Natural killer cell (primary cell): ENCODE measurements around the gene EP400. TPM values are rescaled to one million over a fixed set of nuclear protein-coding genes. Genes with fewer than 3 reads are reported as not detected.

Source experiments
- ATAC-seq, 3 donors: fragments of 150-1000 bp in 2 of 3; fragments of 200-7000 bp in 1 of 3; cut with Tn5 transposase; 1 replicate in 1 of 3; 2 replicates in 2 of 3; pipeline ENCODE4 v1.10.0; 2021; ENCODE audit warnings: mild to moderate bottlenecking in 2 of 3, moderate library complexity in 2 of 3
- DNase-seq, 2 donors: peaks; one replicate each; pipeline versions ENCODE4 v3.0.0 to v3.0.0-alpha.2; 2013 to 2021; ENCODE audit warnings: mixed read lengths in 1 of 2
- H3K27ac ChIP-seq: one replicate; pipeline ENCODE4 v1.5.1; 2013; ENCODE audit warnings: mild to moderate bottlenecking, low read length
- H3K27me3 ChIP-seq: one replicate; pipeline ENCODE4 v1.6.1; 2013; ENCODE audit warnings: low read length; ENCODE audit not compliant: control insufficient read depth, insufficient read depth
- H3K36me3 ChIP-seq: one replicate; pipeline ENCODE4 v1.6.1; 2013; ENCODE audit warnings: low read length; ENCODE audit not compliant: control insufficient read depth, insufficient read depth
- H3K4me1 ChIP-seq: one replicate; pipeline ENCODE4 v1.6.1; 2013; ENCODE audit warnings: low read length; ENCODE audit not compliant: control insufficient read depth, insufficient read depth
- H3K4me3 ChIP-seq: one replicate; pipeline ENCODE4 v1.5.1; 2013; ENCODE audit warnings: low read length
- H3K9me3 ChIP-seq: one replicate; pipeline ENCODE4 v1.6.1; 2013; ENCODE audit warnings: low read length; ENCODE audit not compliant: control insufficient read depth, insufficient read depth
- H3K27ac Mint-ChIP-seq, 2 donors: one replicate each; pipeline ENCODE4 v1.8.0; 2022; ENCODE audit warnings: mild to moderate bottlenecking in 2 of 2, mixed read lengths in 2 of 2, moderate library complexity in 1 of 2
- H3K27me3 Mint-ChIP-seq, 2 donors: one replicate each; pipeline ENCODE4 v1.8.0; 2022; ENCODE audit warnings: low read depth in 2 of 2, mixed read lengths in 2 of 2
- H3K36me3 Mint-ChIP-seq: one replicate; pipeline ENCODE4 v1.8.0; 2022; ENCODE audit warnings: mixed read lengths
- H3K4me1 Mint-ChIP-seq, 2 donors: one replicate each; pipeline ENCODE4 v1.8.0; 2022; ENCODE audit warnings: mixed read lengths in 2 of 2
- H3K4me3 Mint-ChIP-seq: one replicate; pipeline ENCODE4 v1.8.0; 2022; ENCODE audit warnings: mild to moderate bottlenecking, moderate library complexity, mixed read lengths
- H3K9me3 Mint-ChIP-seq, 2 donors: one replicate each; pipeline ENCODE4 v1.8.0; 2022; ENCODE audit warnings: mixed read lengths in 2 of 2
- WGBS: methylation state at CpG from one replicate; pipeline ENCODE4 v1.1.7; 2013; ENCODE audit warnings: missing lambda C conversion rate; ENCODE audit not compliant: insufficient coverage; 5-methylcytosine and 5-hydroxymethylcytosine counted together
- intact Hi-C: fragments of 100-400 bp; cut with micrococcal nuclease; formaldehyde crosslinking; loops from one replicate; pipeline ENCODE4 v1.14.2; 2022
- total RNA-seq, 4 donors: library from RNA; stranded (reverse); fragments of 120-200 nt in 1 of 4; gene quantifications; one replicate each; pipeline versions ENCODE4 v1.2.3 to v1.2.4, GENCODE V29; 2013 to 2022
- TF ChIP-seq, protein P1 (sequence below): fragments of 200-600 bp; IDR thresholded peaks from one replicate; pipeline ENCODE4 v1.8.0; 2022; ENCODE audit warnings: antibody characterized with exemption

The EP400 gene
- total RNA-seq, 3 donors from 2014 or later (not counting 1 experiment from before 2014, with no cell fraction given), result 62.8 to 81.1 (median 80.1) TPM

DNA sequence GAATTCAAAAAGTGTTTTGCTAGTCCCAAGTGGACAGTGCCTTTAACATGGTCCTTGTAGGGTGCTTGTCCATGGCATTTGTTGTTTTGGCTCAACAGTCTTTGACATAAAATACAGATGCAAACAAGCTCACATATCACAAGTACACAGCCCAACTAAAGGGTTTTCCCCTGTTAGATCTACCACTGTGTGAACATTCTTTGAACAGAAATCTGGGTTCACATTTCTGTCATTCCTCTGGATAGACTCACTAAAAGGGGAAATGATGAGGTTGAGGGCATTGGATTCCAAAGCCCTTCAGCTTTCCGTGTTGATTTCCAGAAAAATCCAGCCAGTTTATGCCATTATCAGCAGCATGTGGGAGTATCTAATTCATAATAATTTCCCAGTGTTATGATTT, 54.1 kb downstream of the EP400 start:
- Histone ChIP-seq H3K9me3 (no peaks in the 10 kb centered on the region), H3K27me3 (no peaks in the 10 kb centered on the region), H3K36me3 (peaks cover 38% of the 10 kb centered on the region), H3K4me3 (no peak overlapping the region), H3K4me1 (no peaks in the 10 kb centered on the region), H3K27ac (no peak overlapping the region)
- Mint-ChIP-seq H3K27ac (no peak overlapping the region), H3K4me1 (no peaks in the 10 kb centered on the region), H3K9me3 (no peaks in the 10 kb centered on the region), H3K4me3 (no peak overlapping the region), H3K36me3 (peaks cover 6% of the 10 kb centered on the region), H3K27me3 (no peaks in the 10 kb centered on the region)
- TF ChIP-seq, protein P1, sequence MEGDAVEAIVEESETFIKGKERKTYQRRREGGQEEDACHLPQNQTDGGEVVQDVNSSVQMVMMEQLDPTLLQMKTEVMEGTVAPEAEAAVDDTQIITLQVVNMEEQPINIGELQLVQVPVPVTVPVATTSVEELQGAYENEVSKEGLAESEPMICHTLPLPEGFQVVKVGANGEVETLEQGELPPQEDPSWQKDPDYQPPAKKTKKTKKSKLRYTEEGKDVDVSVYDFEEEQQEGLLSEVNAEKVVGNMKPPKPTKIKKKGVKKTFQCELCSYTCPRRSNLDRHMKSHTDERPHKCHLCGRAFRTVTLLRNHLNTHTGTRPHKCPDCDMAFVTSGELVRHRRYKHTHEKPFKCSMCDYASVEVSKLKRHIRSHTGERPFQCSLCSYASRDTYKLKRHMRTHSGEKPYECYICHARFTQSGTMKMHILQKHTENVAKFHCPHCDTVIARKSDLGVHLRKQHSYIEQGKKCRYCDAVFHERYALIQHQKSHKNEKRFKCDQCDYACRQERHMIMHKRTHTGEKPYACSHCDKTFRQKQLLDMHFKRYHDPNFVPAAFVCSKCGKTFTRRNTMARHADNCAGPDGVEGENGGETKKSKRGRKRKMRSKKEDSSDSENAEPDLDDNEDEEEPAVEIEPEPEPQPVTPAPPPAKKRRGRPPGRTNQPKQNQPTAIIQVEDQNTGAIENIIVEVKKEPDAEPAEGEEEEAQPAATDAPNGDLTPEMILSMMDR, result no peak
- DNase-seq (no peak), ATAC-seq (no peak)
- intact Hi-C loops, result loop anchor here (5.0 to 10.0 kb wide), 2 partner anchors 169 to 902 kb away; no protein-coding TSS in a partner anchor
- WGBS, result 100% methylated on average over 1 of the region's 1 CpG

DNA sequence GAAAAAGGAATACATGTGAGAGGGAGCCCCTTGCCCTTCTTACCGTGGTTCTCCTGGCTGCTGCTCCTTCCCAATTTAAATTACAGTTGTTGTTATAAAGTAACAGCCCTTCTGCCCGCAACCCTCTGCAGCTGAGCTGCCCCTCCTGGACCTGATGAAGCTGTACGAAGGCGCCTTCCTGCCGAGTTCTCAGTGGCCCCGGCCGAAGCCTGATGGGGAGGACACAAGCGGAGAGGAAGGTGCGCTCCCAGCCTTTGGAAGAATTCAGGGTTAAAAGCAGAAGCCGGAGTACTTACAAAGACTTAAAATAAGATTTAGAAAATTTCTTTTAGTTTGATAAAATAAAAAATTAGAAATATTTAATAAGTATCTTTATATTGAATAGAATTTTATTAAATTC, 55.2 kb downstream of the EP400 start:
- H3K9me3 ChIP-seq, result no peaks in the 10 kb centered on the region
- Mint-ChIP-seq H3K9me3 (no peaks in the 10 kb centered on the region), H3K27ac (no peak overlapping the region), H3K4me3 (no peak overlapping the region), H3K36me3 (peaks cover 6% of the 10 kb centered on the region), H3K4me1 (no peaks in the 10 kb centered on the region), H3K27me3 (no peaks in the 10 kb centered on the region)
- H3K4me1 ChIP-seq, result no peaks in the 10 kb centered on the region
- H3K27me3 ChIP-seq, result no peaks in the 10 kb centered on the region
- no peak overlapping the region for H3K27ac ChIP-seq
- intact Hi-C loops, result loop anchor here (5.0 to 10.0 kb wide), 2 partner anchors 170 to 903 kb away; no protein-coding TSS in a partner anchor
- TF ChIP-seq, protein P1, result no peak
- H3K36me3 ChIP-seq, result peaks cover 44% of the 10 kb centered on the region
- no peak for DNase-seq
- no peak overlapping the region for H3K4me3 ChIP-seq
- ATAC-seq, result no peak
- WGBS, result 100% methylated on average over 9 of the region's 10 CpGs

DNA sequence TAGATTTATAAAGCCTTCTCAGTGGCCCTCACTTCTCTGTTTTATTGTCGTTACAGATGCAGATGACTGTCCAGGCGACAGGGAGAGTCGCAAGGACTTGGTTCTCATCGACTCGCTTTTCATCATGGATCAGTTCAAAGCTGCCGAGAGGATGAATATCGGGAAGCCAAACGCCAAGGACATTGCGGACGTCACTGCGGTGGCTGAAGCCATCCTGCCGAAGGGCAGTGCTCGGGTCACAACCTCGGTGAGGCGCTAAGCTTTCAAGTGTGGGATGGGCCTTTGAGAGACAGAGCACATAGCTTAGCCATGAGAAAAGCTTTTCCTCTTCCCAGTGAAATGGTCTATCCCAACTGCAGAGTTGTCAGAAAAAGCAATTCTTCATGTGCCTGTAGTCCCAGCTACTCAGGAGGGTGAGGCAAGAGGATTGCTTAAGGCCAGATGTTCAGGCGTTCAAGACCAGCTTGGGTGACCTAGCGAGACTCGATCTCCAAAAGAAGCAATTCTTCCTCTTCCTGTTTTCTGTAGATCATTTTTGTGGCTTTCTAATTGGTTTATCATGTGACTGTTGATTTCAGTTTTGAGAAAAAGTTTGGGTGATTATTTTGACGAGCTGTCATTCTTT, 56.4 kb downstream of the EP400 start:
- Mint-ChIP-seq H3K27me3 (no peaks in the 10 kb centered on the region), H3K27ac (no peak overlapping the region)

More for the DNA sequence above, 56.4 kb downstream of the EP400 start:
- WGBS, result 94% methylated on average over 19 of the region's 19 CpGs
- intact Hi-C loops, result loop anchor here (10.0 kb wide), 1 partner anchor 171 kb away; no protein-coding TSS in a partner anchor
- Histone ChIP-seq H3K9me3 (no peaks in the 10 kb centered on the region), H3K36me3 (peaks cover 46% of the 10 kb centered on the region), H3K4me1 (no peaks in the 10 kb centered on the region), H3K27me3 (no peaks in the 10 kb centered on the region), H3K4me3 (no peak overlapping the region), H3K27ac (no peak overlapping the region)
- Mint-ChIP-seq H3K36me3 (peaks cover 6% of the 10 kb centered on the region), H3K4me3 (no peak overlapping the region), H3K9me3 (no peaks in the 10 kb centered on the region), H3K4me1 (no peaks in the 10 kb centered on the region)
- DNase-seq, result no peak
- TF ChIP-seq, protein P1, result no peak
- ATAC-seq, result no peak
